GM12878 (cell line): ENCODE measurements around the gene CCDC3.

Experiments used
- GABPA ChIP-seq: IDR thresholded peaks from 2 replicates; pipeline ENCODE4 v1.6.1; 2014; ENCODE audit warnings: antibody characterized with exemption, low read depth, mild to moderate bottlenecking, inconsistent platforms
- NBN ChIP-seq: fragments of 450-650 bp; IDR thresholded peaks from 2 replicates; pipeline ENCODE4 v1.6.1; 2016
- POLR2A ChIP-seq: IDR thresholded peaks from 2 replicates; pipeline ENCODE4 v1.6.1; 2011; ENCODE audit warnings: low read depth, mild to moderate bottlenecking, low read length

DNA sequence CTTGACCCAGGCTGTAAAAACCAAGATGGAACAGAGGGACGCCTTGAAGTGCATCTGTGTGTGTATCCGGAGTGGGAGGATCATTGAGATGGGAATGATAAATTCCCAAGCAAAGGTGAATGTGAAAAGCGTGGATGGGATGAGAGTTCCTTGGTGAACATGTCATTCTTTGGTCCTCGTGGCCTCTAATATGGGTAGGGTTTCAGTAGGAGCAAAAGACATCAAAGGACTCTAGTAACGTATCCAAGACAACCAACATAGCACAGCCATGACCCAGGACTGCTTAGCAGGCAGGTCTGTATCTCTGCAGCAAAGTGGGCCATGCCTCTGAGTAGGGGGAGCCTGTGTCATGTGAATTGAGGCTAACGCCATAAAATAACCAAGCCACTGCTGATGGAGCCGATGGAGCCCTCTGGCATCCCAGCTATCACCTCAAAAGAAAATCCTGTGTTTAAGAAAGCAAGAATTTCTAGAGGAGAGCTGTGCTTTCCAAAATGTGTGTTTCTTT lies 98.6 kb downstream of the CCDC3 start:
- TF ChIP-seq POLR2A (no peak), NBN (no peak), GABPA (no peak)
